ENCODE results near the gene MPHOSPH6.
"Not testable (repeated sequence)": the region's sequence is repeated elsewhere in the genome, so short reads cannot be mapped to it uniquely, and the experiment has no call there.

Gene MPHOSPH6

DNA sequence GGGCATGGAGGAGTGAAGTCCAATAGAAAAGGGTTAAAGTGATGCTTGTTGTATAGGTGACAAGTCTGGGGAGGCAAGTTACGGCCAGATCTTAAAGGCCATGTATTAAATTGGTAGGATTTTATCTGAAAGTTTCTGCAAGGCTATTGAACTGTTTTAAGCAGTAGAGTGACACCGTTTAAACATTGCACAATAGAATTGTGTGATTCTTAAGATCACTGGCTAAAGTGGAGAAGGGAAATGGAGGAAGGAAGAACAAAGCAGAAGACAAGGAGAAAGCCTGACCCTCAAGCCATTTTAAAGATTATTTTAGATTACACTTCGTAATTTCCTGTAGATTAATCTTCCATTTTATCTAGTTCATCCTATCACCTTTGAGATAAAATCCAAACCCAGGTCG is 5.6 kb upstream of the MPHOSPH6 start:
- no peak for DNase-seq (ENCODE audit: low read depth in 3 of 3)

- DNase-seq (ENCODE audit: low read depth in 3 of 3), result no peak
These were observed 2.4 kb downstream of the MPHOSPH6 start for GRCh38 chr16:82167670-82168069.

GRCh38 chr16:82160226-82160625 is 9.8 kb downstream of the MPHOSPH6 start:
- DNase-seq (ENCODE audit: low read depth in 3 of 3), result no peak

GRCh38 chr16:82157836-82158235 is 12.2 kb downstream of the MPHOSPH6 start:
- DNase-seq (ENCODE audit: low read depth in 3 of 3), result no peak

GRCh38 chr16:82157534-82157812 is 12.6 kb downstream of the MPHOSPH6 start:
- DNase-seq (ENCODE audit: low read depth in 3 of 3), result no peak

DNA sequence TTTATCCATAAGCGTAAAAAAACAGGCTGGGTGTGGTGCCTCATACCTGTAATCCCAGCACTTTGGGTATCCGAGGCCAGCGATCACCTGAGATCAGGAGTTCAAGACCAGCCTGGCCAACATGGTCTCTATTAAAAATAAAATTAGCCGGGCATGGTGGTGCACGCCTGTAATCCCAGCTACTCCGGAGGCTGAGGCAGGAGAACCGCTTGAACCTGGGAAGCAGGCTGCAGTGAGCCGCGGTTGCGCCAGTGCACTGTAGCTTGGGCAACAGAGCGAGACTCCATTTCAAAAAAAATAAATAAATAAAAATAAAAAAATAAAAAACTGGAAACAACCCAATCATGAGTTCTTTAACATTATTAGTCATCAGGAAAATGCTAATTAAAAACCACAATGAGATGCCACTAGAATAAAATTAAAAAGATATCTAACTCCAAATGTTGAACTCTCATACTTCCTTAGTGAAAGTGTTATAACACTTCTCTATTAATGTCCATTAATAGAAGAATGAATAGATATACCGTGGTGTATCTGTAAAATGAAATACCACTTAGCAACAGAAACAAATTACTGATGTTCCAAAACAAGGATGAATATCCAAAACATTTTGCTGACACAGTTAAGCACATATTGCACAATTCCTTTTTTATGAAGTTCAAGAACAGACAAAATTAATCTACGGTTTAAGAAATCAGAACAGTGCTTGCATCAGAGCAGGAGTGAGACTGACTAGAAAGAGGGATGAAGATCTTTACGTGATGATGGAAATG is 13.1 kb downstream of the MPHOSPH6 start:
- DNase-seq (ENCODE audit: low read depth in 3 of 3), result no peak

DNA sequence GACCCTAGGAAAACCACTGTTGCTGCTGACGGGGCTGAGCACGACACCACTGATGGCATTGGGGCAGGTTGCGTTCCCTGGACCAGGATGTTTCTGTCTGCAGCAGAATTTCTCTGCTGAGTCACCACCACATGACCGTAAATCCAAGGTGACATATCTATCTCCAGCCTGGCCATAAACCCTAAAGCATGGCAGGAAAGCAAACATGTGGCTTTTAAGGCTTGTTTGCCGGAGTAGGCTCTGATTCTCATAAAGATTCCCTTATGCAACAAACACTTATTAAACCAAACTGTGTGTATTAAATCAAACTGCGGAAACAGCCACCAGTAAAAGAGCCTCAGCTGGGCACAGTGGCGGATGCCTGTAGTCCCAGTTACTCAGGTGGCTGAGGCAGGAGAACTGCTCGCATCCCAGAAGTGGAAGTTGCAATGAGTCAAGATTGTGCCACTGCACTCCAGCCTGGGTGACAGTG is 17.3 kb downstream of the MPHOSPH6 start:
- DNase-seq (ENCODE audit: low read depth in 3 of 3), result no peak

DNA sequence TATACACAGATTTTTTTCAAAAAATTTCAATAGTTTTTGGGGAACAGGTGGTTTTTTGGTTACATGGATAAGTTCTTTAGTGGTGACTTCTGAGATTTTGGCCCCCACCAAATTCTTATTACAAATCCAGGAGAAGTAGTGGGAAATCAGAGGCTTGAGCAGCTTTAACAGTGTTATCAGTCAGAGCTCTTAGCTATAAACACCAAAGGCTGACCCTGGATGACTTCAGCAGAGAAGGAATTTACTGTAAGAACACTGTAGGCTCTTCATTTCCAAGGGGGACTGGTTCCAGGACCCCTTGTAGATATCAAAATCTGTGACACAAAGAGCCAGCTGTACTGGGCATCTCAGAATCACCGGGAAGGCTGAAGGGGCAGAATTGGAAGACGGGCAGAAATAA is 17.8 kb downstream of the MPHOSPH6 start:
- DNase-seq (ENCODE audit: low read depth in 3 of 3), result no peak

GRCh38 chr16:82150549-82150948 is 19.5 kb downstream of the MPHOSPH6 start:
- no peak for DNase-seq (ENCODE audit: low read depth in 3 of 3)

GRCh38 chr16:82149536-82149935 is 20.5 kb downstream of the MPHOSPH6 start:
- DNase-seq (ENCODE audit: low read depth in 3 of 3), result no peak

- no peak for DNase-seq (ENCODE audit: low read depth in 3 of 3)
These were observed 22.5 kb downstream of the MPHOSPH6 start for GRCh38 chr16:82147546-82147945.

- DNase-seq (ENCODE audit: low read depth in 3 of 3), result no peak
These were observed 23.1 kb downstream of the MPHOSPH6 start for GRCh38 chr16:82146957-82147356.

DNA sequence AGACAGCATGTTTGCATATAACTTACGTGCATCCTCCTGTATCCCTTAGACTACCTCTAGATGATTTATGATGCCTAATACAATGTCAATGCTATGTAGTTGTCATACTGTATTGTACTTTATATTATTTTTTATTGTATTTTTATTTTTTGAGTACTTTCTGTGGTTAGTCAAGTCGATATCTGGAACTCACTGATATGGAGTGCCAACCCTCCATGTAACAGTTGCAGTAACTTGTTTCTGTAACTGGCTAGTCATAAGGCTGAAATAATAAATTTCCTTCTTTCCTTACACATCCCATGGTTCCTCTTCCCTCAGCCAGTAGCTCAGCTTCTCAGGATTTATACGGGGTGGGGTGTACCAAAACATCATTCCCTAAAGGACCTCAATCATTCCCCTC is 23.5 kb downstream of the MPHOSPH6 start:
- no peak for DNase-seq (ENCODE audit: low read depth in 3 of 3)

DNA sequence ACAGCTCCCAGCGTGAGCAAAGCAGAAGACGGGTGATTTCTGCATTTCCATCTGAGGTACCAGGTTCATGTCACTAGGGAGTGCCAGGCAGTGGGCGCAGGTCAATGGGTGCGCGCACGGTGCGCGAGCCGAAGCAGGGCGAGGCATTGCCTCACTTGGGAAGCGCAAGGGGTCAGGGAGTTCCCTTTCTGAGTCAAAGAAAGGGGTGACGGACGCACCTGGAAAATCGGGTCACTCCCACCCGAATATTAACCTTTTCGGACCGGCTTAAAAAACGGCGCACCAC is 30.8 kb downstream of the MPHOSPH6 start:
- DNase-seq (ENCODE audit: low read depth in 3 of 3), result not testable (repeated sequence)

GRCh38 chr16:82138478-82139285 is 31.3 kb downstream of the MPHOSPH6 start:
- no peak for DNase-seq (ENCODE audit: low read depth in 3 of 3)

DNA sequence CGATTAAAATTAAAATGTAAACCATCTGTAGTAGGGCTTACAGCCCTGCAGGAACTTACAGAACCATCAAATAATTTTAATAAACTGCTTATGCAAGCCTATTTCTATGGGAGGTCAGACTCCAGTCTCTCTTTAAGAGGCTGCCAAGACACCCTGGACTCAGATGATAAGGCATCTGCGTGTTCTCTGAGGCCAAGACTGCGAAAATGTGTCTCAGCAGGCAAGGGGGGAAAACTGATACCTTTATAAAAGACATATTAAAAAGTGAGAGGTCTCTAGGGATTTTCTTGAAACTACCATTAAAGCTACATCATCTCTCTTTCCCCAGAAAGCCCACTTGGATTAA is 32.2 kb downstream of the MPHOSPH6 start:
- no peak for DNase-seq (ENCODE audit: low read depth in 3 of 3)

GRCh38 chr16:82136956-82137821 is 32.8 kb downstream of the MPHOSPH6 start:
- no peak for DNase-seq (ENCODE audit: low read depth in 3 of 3)

DNA sequence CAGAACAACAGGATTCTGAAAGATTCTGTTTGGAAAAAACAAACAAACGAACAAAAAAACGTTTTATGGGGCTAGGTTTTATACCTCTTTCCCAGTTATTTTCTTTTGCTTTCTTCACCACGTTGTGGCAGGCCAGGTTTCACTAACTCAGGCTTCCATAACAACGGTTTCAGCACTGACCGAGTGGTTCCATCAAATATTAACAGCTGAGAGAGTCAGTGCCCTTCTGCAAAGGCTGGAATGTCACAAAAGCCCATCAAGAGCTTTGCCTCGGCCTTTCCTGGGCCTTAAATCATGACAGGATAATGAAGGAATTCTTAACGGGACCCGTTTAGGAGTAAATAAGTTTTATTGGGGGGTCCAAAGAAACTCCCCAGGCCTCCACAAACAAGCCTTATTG is 34.2 kb downstream of the MPHOSPH6 start:
- DNase-seq (ENCODE audit: low read depth in 3 of 3), result no peak

DNA sequence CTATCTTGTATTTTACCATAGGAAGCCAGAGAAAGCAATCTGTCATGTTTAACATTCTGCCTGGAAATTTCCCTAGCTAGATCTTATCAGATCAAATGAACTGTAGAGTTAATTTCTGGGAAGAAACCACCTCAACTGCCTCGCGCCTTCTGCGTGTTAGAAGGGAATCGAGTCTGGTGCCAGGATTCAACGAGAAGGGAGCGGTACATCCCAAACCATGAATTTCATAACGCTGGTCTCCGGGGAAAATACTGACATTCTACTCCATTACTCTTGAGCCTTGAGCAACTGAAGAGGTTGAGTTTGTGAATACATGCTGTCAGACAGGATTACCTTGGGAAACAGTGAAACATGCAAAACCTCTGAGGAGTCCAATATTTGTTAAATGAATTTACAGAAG is 35.2 kb downstream of the MPHOSPH6 start:
- no peak for DNase-seq (ENCODE audit: low read depth in 3 of 3)

- DNase-seq (ENCODE audit: low read depth in 3 of 3), result no peak
These were observed 36.2 kb downstream of the MPHOSPH6 start for GRCh38 chr16:82133798-82134197.

- no peak for DNase-seq (ENCODE audit: low read depth in 3 of 3)
These were observed 40.1 kb downstream of the MPHOSPH6 start for GRCh38 chr16:82129881-82130280.

DNA sequence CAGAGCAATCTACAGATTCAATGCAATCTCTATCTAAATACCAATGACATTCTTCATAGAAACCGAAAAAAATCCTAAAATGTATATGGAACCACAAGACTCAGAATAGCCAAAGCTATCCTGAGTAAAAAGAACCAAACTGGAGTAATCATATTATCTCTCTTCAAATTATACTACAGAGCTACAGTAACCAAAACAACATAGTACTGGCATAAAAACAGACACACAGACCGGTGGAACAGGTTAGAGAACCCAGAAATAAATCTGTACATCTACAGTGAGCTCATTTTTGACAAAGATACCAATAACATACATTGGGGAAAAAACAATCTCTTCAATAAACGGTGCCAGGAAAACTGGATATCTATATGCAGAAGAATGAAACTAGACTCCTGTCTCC is 45.4 kb downstream of the MPHOSPH6 start:
- DNase-seq (ENCODE audit: low read depth in 3 of 3), result no peak

GRCh38 chr16:82119405-82119804 is 50.6 kb downstream of the MPHOSPH6 start:
- no peak for DNase-seq (ENCODE audit: low read depth in 3 of 3)
